ENCODE results near the gene KRTAP12-3.

The KRTAP12-3 gene

DNA sequence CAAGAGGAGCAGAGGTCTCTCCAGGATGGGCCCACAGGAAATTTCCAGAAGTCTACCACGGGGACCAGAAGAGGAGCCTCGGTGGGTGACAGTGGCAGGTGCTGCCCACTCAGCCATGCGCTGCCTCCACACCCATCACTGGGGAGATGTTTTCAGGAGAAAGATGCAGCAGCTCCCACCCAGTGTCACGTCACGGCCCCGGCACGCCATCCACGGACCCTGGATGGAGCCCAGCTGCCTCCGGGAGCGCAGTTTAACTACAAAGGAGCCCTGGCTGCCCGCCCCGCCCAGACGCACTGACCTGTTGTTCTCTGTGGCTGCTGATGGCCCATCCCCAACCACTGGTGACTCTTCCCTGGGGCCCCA, 46.9 kb downstream of the KRTAP12-3 start:
- DNase-seq: no peak

DNA sequence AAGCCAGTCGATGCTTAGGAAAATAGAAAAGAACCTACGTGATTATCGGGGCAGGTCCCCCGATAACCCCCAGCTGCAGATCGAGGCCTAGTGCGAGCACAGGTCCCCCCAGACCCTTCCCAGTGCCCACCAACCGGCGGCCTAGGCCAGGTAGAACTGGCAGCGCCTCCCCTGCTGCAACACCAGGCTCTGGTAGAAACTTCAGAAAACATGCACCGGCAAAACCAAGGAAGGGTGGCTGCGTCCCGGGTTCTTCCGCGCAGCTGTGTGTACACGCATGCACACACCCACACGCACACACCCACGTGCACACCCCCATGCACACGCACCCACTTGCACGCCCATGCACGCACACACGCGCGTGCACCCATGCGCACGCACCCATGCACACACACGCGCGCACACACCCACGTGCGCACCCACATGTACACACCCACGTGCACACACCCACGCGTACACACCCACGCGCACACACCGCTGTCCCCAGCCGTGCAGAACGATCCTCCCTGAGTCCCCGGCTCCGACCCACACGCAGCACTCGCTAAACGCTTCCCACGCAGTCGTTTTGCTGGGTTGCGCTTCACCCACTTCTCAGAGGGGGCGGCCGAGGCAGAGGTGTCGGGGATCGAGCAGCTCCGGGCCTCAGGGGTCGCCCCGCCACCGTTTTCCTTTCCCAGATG, 48.4 kb downstream of the KRTAP12-3 start:
- no peak for DNase-seq

GRCh38 chr21:44706706-44707581, 49.2 kb downstream of the KRTAP12-3 start:
- no peak for DNase-seq

Measured in NCI-H69 (cell line).